Measurements from ENCODE around the gene MAP3K6. TPM values are rescaled to one million over a fixed set of nuclear protein-coding genes. Genes with fewer than 3 reads are reported as not detected.

The MAP3K6 gene
- total RNA-seq = 10.1 and 15.0 TPM in 2 replicates

GRCh38 chr1:27366411-27367159 lies at the start of gene MAP3K6:
TSS of gene MAP3K6 (minus strand) at chr1:27366961. CDS start at chr1:27366597, 364 bp downstream.

GRCh38 chr1:27392096-27392777 lies 25.5 kb upstream of the MAP3K6 start, which contains the start of gene GPR3:
TSS of gene GPR3 (plus strand) at chr1:27392622. CDS start at chr1:27393799, 1,177 bp downstream.

GRCh38 chr1:27383039-27383605 lies 16.4 kb upstream of the MAP3K6 start, which contains the start of gene CD164L2:
TSS of gene CD164L2 (minus strand) at chr1:27383333. CDS start at chr1:27383239, 94 bp downstream.

GRCh38 chr1:27374362-27375086 lies 7.8 kb upstream of the MAP3K6 start, which contains the start of gene FCN3:
TSS of gene FCN3 (minus strand) at chr1:27374824. CDS start at chr1:27374818, 6 bp downstream.

GRCh38 chr1:27341525-27342252 lies 25.1 kb downstream of the MAP3K6 start, which contains the start of gene SYTL1:
TSS of gene SYTL1 (plus strand) at chr1:27342022. CDS start at chr1:27345335, 3,313 bp downstream.

GRCh38 chr1:27321813-27322568 lies 44.8 kb downstream of the MAP3K6 start, which contains the start of gene TMEM222:
TSS of gene TMEM222 (plus strand) at chr1:27322163. CDS start at chr1:27322198, 35 bp downstream.

Small RNA genes within 50 kb of the gene (small RNA-seq; reads per million reads assigned to genes)
- 0.49 reads per million for gene RNU6-48P

Other genes starting within 250 kb of the MAP3K6 start
- 13.3 and 15.7 TPM in 2 replicates for gene SLC9A1, start 211.8 kb downstream of the MAP3K6 start, total RNA-seq
- 18.1 and 22.7 TPM in 2 replicates for gene WDTC1, start 132.3 kb downstream of the MAP3K6 start, total RNA-seq
- 23.9 and 25.7 TPM in 2 replicates for gene TMEM222, start 44.8 kb downstream of the MAP3K6 start, total RNA-seq
- gene SYTL1, start 24.9 kb downstream of the MAP3K6 start, total RNA-seq = 0.07 TPM in 1 of 2 replicates, not detected in the other
- gene FCN3, start 7.9 kb upstream of the MAP3K6 start, total RNA-seq = 0.14 TPM in 1 of 2 replicates, not detected in the other
- gene CD164L2, start 16.4 kb upstream of the MAP3K6 start, total RNA-seq = not detected in 2 replicates
- 0.80 and 2.1 TPM in 2 replicates for gene GPR3, start 25.7 kb upstream of the MAP3K6 start, total RNA-seq
- 56.1 and 59.5 TPM in 2 replicates for gene WASF2, start 123.2 kb upstream of the MAP3K6 start, total RNA-seq
- gene AHDC1, start 237.2 kb upstream of the MAP3K6 start, total RNA-seq = 8.9 and 12.2 TPM in 2 replicates

All from thoracic aorta endothelial cell (primary cell).